Stimulated activated naive CD8-positive, alpha-beta T cell treated with anti-CD3 and anti-CD28 coated beads, Interleukin-15, amount 100 ng/mL, for 72 hours (primary cell): ENCODE measurements around the gene EPS15.
"Not testable (repeated sequence)": the region's sequence is repeated elsewhere in the genome, so short reads cannot be mapped to it uniquely, and the experiment has no call there.

ENCODE experiments used
- ATAC-seq: fragments of 150-1000 bp; cut with Tn5 transposase; 2 replicates; pipeline ENCODE4 v1.10.0; 2021; ENCODE audit warnings: mild to moderate bottlenecking, moderate library complexity
- DNase-seq, 2 donors: peaks; one replicate each; pipeline ENCODE4 v3.0.0; 2021 to 2022
- H3K27ac Mint-ChIP-seq, 2 donors: one replicate each; pipeline ENCODE4 v1.8.0; 2022; ENCODE audit warnings: mild to moderate bottlenecking in 2 of 2, mixed read lengths in 2 of 2, moderate library complexity in 2 of 2
- H3K27me3 Mint-ChIP-seq: one replicate; pipeline ENCODE4 v1.8.0; 2022; ENCODE audit warnings: mixed read lengths
- H3K4me1 Mint-ChIP-seq: one replicate; pipeline ENCODE4 v1.8.0; 2022; ENCODE audit warnings: mild to moderate bottlenecking, mixed read lengths
- H3K4me3 Mint-ChIP-seq, 2 donors: one replicate each; pipeline ENCODE4 v1.8.0; 2022; ENCODE audit warnings: mild to moderate bottlenecking in 2 of 2, mixed read lengths in 2 of 2, moderate library complexity in 1 of 2
- H3K9me3 Mint-ChIP-seq, 2 donors: one replicate each; pipeline ENCODE4 v1.8.0; 2022; ENCODE audit warnings: mixed read lengths in 2 of 2

The EPS15 gene

GRCh38 chr1:51417496-51418383 lies 101.3 kb downstream of the EPS15 start:
- no peak for DNase-seq
- Mint-ChIP-seq H3K4me1 (peaks cover 23% of the 10 kb centered on the region), H3K4me3 (no peak overlapping the region), H3K9me3 (no peaks in the 10 kb centered on the region), H3K27me3 (no peaks in the 10 kb centered on the region), H3K27ac (no peak overlapping the region)
- no peak for ATAC-seq

- ATAC-seq, result no peak
- DNase-seq, result no peak
- H3K4me3 Mint-ChIP-seq, result no peak overlapping the region
- no peak overlapping the region for H3K27ac Mint-ChIP-seq
- H3K4me1 Mint-ChIP-seq, result peaks cover 14% of the 10 kb centered on the region
- H3K9me3 Mint-ChIP-seq, result no peaks in the 10 kb centered on the region
- H3K27me3 Mint-ChIP-seq, result no peaks in the 10 kb centered on the region
Observed at GRCh38 chr1:51416910-51417309, 102.2 kb downstream of the EPS15 start.

GRCh38 chr1:51415963-51416362 lies 103.1 kb downstream of the EPS15 start:
- Mint-ChIP-seq H3K27me3 (no peaks in the 10 kb centered on the region), H3K27ac (no peak overlapping the region), H3K9me3 (no peaks in the 10 kb centered on the region), H3K4me3 (no peak overlapping the region), H3K4me1 (peaks cover 9% of the 10 kb centered on the region)
- ATAC-seq (no peak), DNase-seq (no peak)

- no peak overlapping the region for H3K27ac Mint-ChIP-seq
- H3K4me3 Mint-ChIP-seq, result no peak overlapping the region
- DNase-seq (no peak), ATAC-seq (no peak)
- H3K9me3 Mint-ChIP-seq, result no peaks in the 10 kb centered on the region
- no peaks in the 10 kb centered on the region for H3K4me1 Mint-ChIP-seq
- H3K27me3 Mint-ChIP-seq, result no peaks in the 10 kb centered on the region
Observed at GRCh38 chr1:51414811-51415210, 104.3 kb downstream of the EPS15 start.

GRCh38 chr1:51411820-51412219 lies 107.2 kb downstream of the EPS15 start:
- DNase-seq, H3K4me1 Mint-ChIP-seq, H3K27me3 Mint-ChIP-seq, H3K4me3 Mint-ChIP-seq, H3K27ac Mint-ChIP-seq, ATAC-seq, H3K9me3 Mint-ChIP-seq: not testable (repeated sequence)

- DNase-seq (no peak), ATAC-seq (no peak)
- H3K9me3 Mint-ChIP-seq, result no peaks in the 10 kb centered on the region
Observed at GRCh38 chr1:51410568-51411460, 108.3 kb downstream of the EPS15 start.

GRCh38 chr1:51409755-51410541 lies 109.1 kb downstream of the EPS15 start:
- not testable (repeated sequence) for H3K4me3 Mint-ChIP-seq, H3K9me3 Mint-ChIP-seq, H3K27me3 Mint-ChIP-seq, H3K27ac Mint-ChIP-seq, DNase-seq, H3K4me1 Mint-ChIP-seq, ATAC-seq

More at GRCh38 chr1:51410568-51411460, 108.3 kb downstream of the EPS15 start:
- Mint-ChIP-seq H3K27ac (no peak overlapping the region), H3K4me1 (no peaks in the 10 kb centered on the region), H3K4me3 (no peak overlapping the region), H3K27me3 (no peaks in the 10 kb centered on the region)

- Mint-ChIP-seq H3K4me1 (no peaks in the 10 kb centered on the region), H3K27me3 (no peaks in the 10 kb centered on the region), H3K4me3 (no peak overlapping the region), H3K27ac (no peak overlapping the region), H3K9me3 (no peaks in the 10 kb centered on the region)
- no peak for DNase-seq
- ATAC-seq, result no peak
Observed at GRCh38 chr1:51392241-51392640, 126.8 kb downstream of the EPS15 start.

GRCh38 chr1:51390641-51391040 lies 128.4 kb downstream of the EPS15 start:
- ATAC-seq, H3K27ac Mint-ChIP-seq, DNase-seq, H3K9me3 Mint-ChIP-seq, H3K4me3 Mint-ChIP-seq, H3K27me3 Mint-ChIP-seq, H3K4me1 Mint-ChIP-seq: not testable (repeated sequence)

GRCh38 chr1:51387288-51387687 lies 131.8 kb downstream of the EPS15 start:
- H3K4me3 Mint-ChIP-seq, ATAC-seq, H3K27me3 Mint-ChIP-seq, DNase-seq, H3K4me1 Mint-ChIP-seq, H3K27ac Mint-ChIP-seq: not testable (repeated sequence)
- H3K9me3 Mint-ChIP-seq, result peaks cover 16 to 17% of the 10 kb centered on the region in 2 donors

GRCh38 chr1:51386259-51386658 lies 132.8 kb downstream of the EPS15 start:
- ATAC-seq, H3K4me1 Mint-ChIP-seq, H3K27ac Mint-ChIP-seq, H3K4me3 Mint-ChIP-seq, H3K27me3 Mint-ChIP-seq, DNase-seq: not testable (repeated sequence)
- H3K9me3 Mint-ChIP-seq, result peaks cover 16 to 17% of the 10 kb centered on the region in 2 donors

GRCh38 chr1:51385776-51386175 lies 133.3 kb downstream of the EPS15 start:
- H3K4me1 Mint-ChIP-seq, result no peaks in the 10 kb centered on the region
- no peak overlapping the region for H3K27ac Mint-ChIP-seq
- H3K4me3 Mint-ChIP-seq, result no peak overlapping the region
- H3K27me3 Mint-ChIP-seq, result no peaks in the 10 kb centered on the region
- DNase-seq (no peak), ATAC-seq (no peak)
- peaks cover 16 to 17% of the 10 kb centered on the region in 2 donors for H3K9me3 Mint-ChIP-seq

- no peak for DNase-seq
- H3K4me3 Mint-ChIP-seq, result no peak overlapping the region
- ATAC-seq, result no peak
- H3K27ac Mint-ChIP-seq, result no peak overlapping the region
- H3K9me3 Mint-ChIP-seq, result peaks cover 16 to 17% of the 10 kb centered on the region in 2 donors
- H3K4me1 Mint-ChIP-seq, result no peaks in the 10 kb centered on the region
- no peaks in the 10 kb centered on the region for H3K27me3 Mint-ChIP-seq
Observed at GRCh38 chr1:51381964-51382363, 137.1 kb downstream of the EPS15 start.

- H3K4me3 Mint-ChIP-seq, result no peak overlapping the region
- peaks cover 9 to 14% of the 10 kb centered on the region in 2 donors for H3K9me3 Mint-ChIP-seq
- DNase-seq (no peak), ATAC-seq (no peak)
- H3K27me3 Mint-ChIP-seq, result no peaks in the 10 kb centered on the region
- H3K4me1 Mint-ChIP-seq, result no peaks in the 10 kb centered on the region
- H3K27ac Mint-ChIP-seq, result no peak overlapping the region
Observed at GRCh38 chr1:51380936-51381335, 138.1 kb downstream of the EPS15 start.

GRCh38 chr1:51378871-51379270 lies 140.2 kb downstream of the EPS15 start:
- Mint-ChIP-seq H3K4me1 (no peaks in the 10 kb centered on the region), H3K27ac (peak overlapping the region in 1 of 2 donors; percentile 63), H3K27me3 (no peaks in the 10 kb centered on the region), H3K9me3 (peaks cover 9 to 11% of the 10 kb centered on the region in 2 donors), H3K4me3 (no peak overlapping the region)
- ATAC-seq (no peak), DNase-seq (no peak)
